Fibroblast of lung (primary cell): ENCODE measurements around the gene MIPOL1. TPM values are rescaled to one million over a fixed set of nuclear protein-coding genes. Genes with fewer than 3 reads are reported as not detected.

Experiments used
- DNase-seq, 2 donors: peaks; one replicate each; pipeline versions ENCODE4 v3.0.0 to v3.0.0-alpha.2; 2010; ENCODE audit warnings: low read depth in 2 of 2
- H2AFZ ChIP-seq: 2 replicates; pipeline ENCODE4 v1.5.1; 2012; ENCODE audit warnings: low read length, control low read depth, inconsistent platforms
- H3K27ac ChIP-seq: 2 replicates; pipeline ENCODE4 v1.5.1; 2011; ENCODE audit warnings: low read length, control low read depth; ENCODE audit not compliant: insufficient read depth
- H3K27me3 ChIP-seq: 2 replicates; pipeline ENCODE4 v1.5.1; 2011; ENCODE audit warnings: mild to moderate bottlenecking, low read length; ENCODE audit not compliant: control insufficient read depth, insufficient read depth
- H3K36me3 ChIP-seq: 2 replicates; pipeline ENCODE4 v1.5.1; 2011; ENCODE audit warnings: low read length; ENCODE audit not compliant: control insufficient read depth, insufficient read depth
- H3K4me1 ChIP-seq: 2 replicates; pipeline ENCODE4 v1.5.1; 2011; ENCODE audit warnings: low read length; ENCODE audit not compliant: control insufficient read depth, insufficient read depth; ENCODE audit errors: extremely low read depth
- H3K4me2 ChIP-seq: 2 replicates; pipeline ENCODE4 v1.5.1; 2011; ENCODE audit warnings: low read length, control low read depth; ENCODE audit not compliant: insufficient read depth; ENCODE audit errors: extremely low read depth
- H3K4me3 ChIP-seq, 4 experiments: fragments of 200-600 bp in 1 of 4; sonication (generic) in 1 of 4; replicated peaks in 1 of 4; 2 replicates each; pipeline ENCODE4 v1.5.1; 2011 to 2016; ENCODE audit warnings: low read length in 4 of 4, low read depth in 3 of 4, mild to moderate bottlenecking in 3 of 4, control low read depth in 2 of 4, inconsistent platforms in 1 of 4, mixed read lengths in 1 of 4; ENCODE audit not compliant: insufficient read depth in 1 of 4; ENCODE audit errors: control extremely low read depth in 1 of 4
- H3K79me2 ChIP-seq: 2 replicates; pipeline ENCODE4 v1.5.1; 2012; ENCODE audit warnings: mild to moderate bottlenecking, low read length, inconsistent platforms; ENCODE audit not compliant: control insufficient read depth, insufficient read depth
- H3K9ac ChIP-seq: 2 replicates; pipeline ENCODE4 v1.5.1; 2011; ENCODE audit warnings: mild to moderate bottlenecking, low read length, control low read depth; ENCODE audit not compliant: insufficient read depth
- H3K9me3 ChIP-seq: 2 replicates; pipeline ENCODE4 v1.5.1; 2012; ENCODE audit warnings: low read depth, low read length; ENCODE audit not compliant: control insufficient read depth, insufficient read depth
- H4K20me1 ChIP-seq: 2 replicates; pipeline ENCODE4 v1.5.1; 2011; ENCODE audit warnings: low read length; ENCODE audit not compliant: control insufficient read depth, insufficient read depth; ENCODE audit errors: extremely low read depth
- CTCF ChIP-seq, 2 donors: IDR thresholded peaks in 1 of 2; conservative IDR thresholded peaks in 1 of 2; 1 replicate in 1 of 2; 2 replicates in 1 of 2; pipeline ENCODE4 v1.5.1; 2011 to 2012; ENCODE audit warnings: low read length in 2 of 2, control low read depth in 1 of 2, inconsistent platforms in 1 of 2, low read depth in 1 of 2, mild to moderate bottlenecking in 1 of 2
- EZH2 ChIP-seq: IDR thresholded peaks from 2 replicates; pipeline ENCODE4 v1.5.1; 2012; ENCODE audit warnings: low read length, control low read depth, mild to moderate bottlenecking; ENCODE audit errors: missing control alignments
- polyA plus RNA-seq, 2 donors: library from polyadenylated mRNA; depleted of rRNA in 1 of 2; stranded (reverse) in 1 of 2; unstranded in 1 of 2; fragments of >200 nt; gene quantifications; 2 replicates each; pipeline ENCODE4 v1.2.1, GENCODE V29; 2011 to 2012; ENCODE audit warnings: missing spikeins in 1 of 2
- total RNA-seq: library from RNA; depleted of rRNA; stranded (reverse); fragments of >200 nt; gene quantifications from 2 replicates; pipeline ENCODE4 v1.2.1, GENCODE V29; 2014

The MIPOL1 gene
- total and polyA plus RNA-seq, 2 donors (not counting 1 experiment from before 2014, with no cell fraction given): 6.4 to 8.6 TPM

GRCh38 chr14:37512173-37512572, 314.4 kb downstream of the MIPOL1 start:
- Histone ChIP-seq H2AFZ (no peak overlapping the region), H3K4me1 (no peaks in the 10 kb centered on the region), H3K27ac (no peak overlapping the region), H3K79me2 (no peaks in the 10 kb centered on the region), H4K20me1 (no peaks in the 10 kb centered on the region), H3K27me3 (no peaks in the 10 kb centered on the region), H3K9ac (no peak overlapping the region), H3K4me2 (no peak overlapping the region), H3K36me3 (no peaks in the 10 kb centered on the region), H3K9me3 (no peaks in the 10 kb centered on the region), H3K4me3 (no peak overlapping the region)
- no peak for TF ChIP-seq CTCF (conservative IDR thresholded peaks at IDR 0.05 in 1 of 2, IDR thresholded peaks at IDR 0.05 in 1 of 2; ENCODE audit: low read depth in 1 of 2, low read length in 2 of 2)
- DNase-seq: no peak

- TF ChIP-seq CTCF (conservative IDR thresholded peaks at IDR 0.05 in 1 of 2, IDR thresholded peaks at IDR 0.05 in 1 of 2; ENCODE audit: low read depth in 1 of 2, low read length in 2 of 2) (no peak), EZH2 (no peak)
- H3K4me1 ChIP-seq: no peaks in the 10 kb centered on the region
- no peaks in the 10 kb centered on the region for H4K20me1 ChIP-seq
- H3K36me3 ChIP-seq: no peaks in the 10 kb centered on the region
- no peak for DNase-seq
- no peak overlapping the region for H3K4me3 ChIP-seq
- no peak overlapping the region for H2AFZ ChIP-seq
- no peak overlapping the region for H3K4me2 ChIP-seq
- no peak overlapping the region for H3K27ac ChIP-seq
- no peaks in the 10 kb centered on the region for H3K9me3 ChIP-seq
- H3K27me3 ChIP-seq: no peaks in the 10 kb centered on the region
- no peak overlapping the region for H3K9ac ChIP-seq
- no peaks in the 10 kb centered on the region for H3K79me2 ChIP-seq
Observed at GRCh38 chr14:37515771-37516170, 318.0 kb downstream of the MIPOL1 start.

GRCh38 chr14:37526994-37527393, 329.3 kb downstream of the MIPOL1 start:
- Histone ChIP-seq H3K9ac (no peak overlapping the region), H3K4me3 (no peak overlapping the region), H4K20me1 (no peaks in the 10 kb centered on the region), H3K27ac (no peak overlapping the region), H3K36me3 (no peaks in the 10 kb centered on the region), H2AFZ (no peak overlapping the region), H3K79me2 (no peaks in the 10 kb centered on the region), H3K4me1 (no peaks in the 10 kb centered on the region), H3K27me3 (no peaks in the 10 kb centered on the region), H3K4me2 (no peak overlapping the region), H3K9me3 (no peaks in the 10 kb centered on the region)
- TF ChIP-seq EZH2: no peak
- no peak for TF ChIP-seq CTCF (conservative IDR thresholded peaks at IDR 0.05 in 1 of 2, IDR thresholded peaks at IDR 0.05 in 1 of 2; ENCODE audit: low read depth in 1 of 2, low read length in 2 of 2)
- DNase-seq: no peak
